Calu3 (cell line): ENCODE measurements around the gene OR2AT4. TPM values are rescaled to one million over a fixed set of nuclear protein-coding genes. Genes with fewer than 3 reads are reported as not detected.

Experiments
- Bru-seq: library from RNA; stranded (reverse); fragments of 400-500 nt; gene quantifications from one replicate; lab custom pipeline; 2021; lab: Mats Ljungman, UMichigan
- BruChase-seq, 2 experiments: library from RNA; stranded (reverse); fragments of 400-500 nt; gene quantifications; one replicate each; lab custom pipeline; 2021; lab: Mats Ljungman, UMichigan
- BruUV-seq: library from RNA; stranded (reverse); fragments of 400-500 nt; replicated peaks from 2 replicates; lab custom pipeline; 2021; lab: Mats Ljungman, UMichigan
- CTCF ChIA-PET: fragments of 300-600 bp; sonication (Branson Sonifier 250); formaldehyde crosslinking; loops from one replicate; lab custom pipeline; 2022; ENCODE audit warnings: antibody characterized with exemption; lab: Charles Lee
- DNase-seq: peaks from one replicate; pipeline ENCODE4 v3.0.0; 2022
- H3K27ac Mint-ChIP-seq: one replicate; pipeline ENCODE4 v1.8.0; 2022; ENCODE audit warnings: mixed read lengths; ENCODE audit not compliant: unreplicated experiment
- H3K27me3 Mint-ChIP-seq: one replicate; pipeline ENCODE4 v1.8.0; 2022; ENCODE audit warnings: mixed read lengths; ENCODE audit not compliant: unreplicated experiment
- H3K36me3 Mint-ChIP-seq: one replicate; pipeline ENCODE4 v1.8.0; 2022; ENCODE audit warnings: mild to moderate bottlenecking, moderate library complexity, mixed read lengths; ENCODE audit not compliant: insufficient read depth, unreplicated experiment
- H3K4me1 Mint-ChIP-seq: one replicate; pipeline ENCODE4 v1.8.0; 2022; ENCODE audit warnings: mild to moderate bottlenecking, low read depth, mixed read lengths; ENCODE audit not compliant: unreplicated experiment
- H3K4me3 Mint-ChIP-seq: one replicate; pipeline ENCODE4 v1.8.0; 2022; ENCODE audit warnings: mild to moderate bottlenecking, low read depth, moderate library complexity, mixed read lengths; ENCODE audit not compliant: unreplicated experiment
- H3K9me3 Mint-ChIP-seq: one replicate; pipeline ENCODE4 v1.8.0; 2022; ENCODE audit warnings: low read depth, mixed read lengths; ENCODE audit not compliant: unreplicated experiment
- intact Hi-C: fragments of 100-400 bp; cut with micrococcal nuclease; formaldehyde crosslinking; loops from one replicate; pipeline ENCODE4 v1.10.0; 2022; ENCODE audit not compliant: unreplicated experiment
- long read RNA-seq: library from polyadenylated mRNA; stranded (forward); transcript quantifications from one replicate; pipeline ENCODE4 v2.0.0, GENCODE V29; 2022
- total RNA-seq: library from RNA; stranded (reverse); gene quantifications from 2 replicates; pipeline ENCODE4 v1.2.3, GENCODE V29; 2022
- TF ChIP-seq, protein P1 (sequence below): fragments of 200-600 bp; IDR thresholded peaks from one replicate; pipeline ENCODE4 v1.8.0; 2022; ENCODE audit warnings: antibody characterized with exemption; ENCODE audit not compliant: unreplicated experiment

The OR2AT4 gene
- total RNA-seq: not detected in 2 replicates
- Bru-seq, nascent RNA: not detected
- BruChase-seq, experiment 1, labeled RNA remaining after a 6-hour chase: not detected
- BruChase-seq, experiment 2, labeled RNA remaining after a 2-hour chase: not detected
- long read RNA-seq: 0 reads

DNA sequence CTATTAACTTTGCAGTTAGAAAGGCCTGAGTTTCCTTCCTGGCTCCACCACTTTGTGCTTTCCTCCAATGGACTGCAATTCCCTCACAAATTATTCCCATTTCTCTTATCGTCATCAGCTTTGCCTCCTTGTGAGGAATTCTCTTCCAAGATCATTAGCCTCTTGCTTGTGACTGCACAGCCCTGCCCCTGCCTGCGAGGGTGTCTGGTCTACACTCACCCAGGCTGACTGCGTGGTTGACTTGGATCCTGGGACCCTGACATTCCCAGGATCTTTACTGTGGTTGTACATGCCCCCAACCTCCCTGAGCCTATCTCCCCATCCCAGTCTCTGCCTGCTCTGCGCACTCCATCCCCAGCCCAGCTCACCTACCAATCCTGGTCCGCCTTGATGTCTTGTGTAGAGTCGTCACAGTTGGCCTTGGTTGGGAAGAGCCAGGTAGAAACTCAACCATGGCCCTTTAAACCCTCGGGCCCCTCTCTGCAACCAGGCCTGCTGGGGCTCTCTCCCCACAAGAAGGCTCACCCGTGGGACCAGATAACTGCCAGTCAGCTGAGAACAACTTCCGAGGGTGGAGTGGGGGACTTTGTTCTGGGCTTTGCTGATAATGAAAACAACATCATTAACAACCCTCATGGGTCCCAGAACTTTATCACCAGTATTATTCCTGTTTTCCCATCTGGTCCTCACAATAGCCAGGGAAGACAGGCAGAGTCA is at the start of gene OR2AT4:
OR2AT4 (minus strand) TSS at position 421 of the 717 bp plus-strand sequence.
- Mint-ChIP-seq H3K9me3 (peaks cover 1% of the 10 kb centered on the region), H3K27me3 (peaks cover 17% of the 10 kb centered on the region), H3K4me1 (peaks cover 9% of the 10 kb centered on the region), H3K4me3 (no peak within 1 kb of the TSS), H3K36me3 (no peaks in the 10 kb centered on the region), H3K27ac (no peak within 1 kb of the TSS)
- BruUV-seq: no TSS peak
- CTCF ChIA-PET: no interaction called here
- DNase-seq: no peak
- TF ChIP-seq, protein P1, sequence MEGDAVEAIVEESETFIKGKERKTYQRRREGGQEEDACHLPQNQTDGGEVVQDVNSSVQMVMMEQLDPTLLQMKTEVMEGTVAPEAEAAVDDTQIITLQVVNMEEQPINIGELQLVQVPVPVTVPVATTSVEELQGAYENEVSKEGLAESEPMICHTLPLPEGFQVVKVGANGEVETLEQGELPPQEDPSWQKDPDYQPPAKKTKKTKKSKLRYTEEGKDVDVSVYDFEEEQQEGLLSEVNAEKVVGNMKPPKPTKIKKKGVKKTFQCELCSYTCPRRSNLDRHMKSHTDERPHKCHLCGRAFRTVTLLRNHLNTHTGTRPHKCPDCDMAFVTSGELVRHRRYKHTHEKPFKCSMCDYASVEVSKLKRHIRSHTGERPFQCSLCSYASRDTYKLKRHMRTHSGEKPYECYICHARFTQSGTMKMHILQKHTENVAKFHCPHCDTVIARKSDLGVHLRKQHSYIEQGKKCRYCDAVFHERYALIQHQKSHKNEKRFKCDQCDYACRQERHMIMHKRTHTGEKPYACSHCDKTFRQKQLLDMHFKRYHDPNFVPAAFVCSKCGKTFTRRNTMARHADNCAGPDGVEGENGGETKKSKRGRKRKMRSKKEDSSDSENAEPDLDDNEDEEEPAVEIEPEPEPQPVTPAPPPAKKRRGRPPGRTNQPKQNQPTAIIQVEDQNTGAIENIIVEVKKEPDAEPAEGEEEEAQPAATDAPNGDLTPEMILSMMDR: no peak
- intact Hi-C loops: no loop called here

DNA sequence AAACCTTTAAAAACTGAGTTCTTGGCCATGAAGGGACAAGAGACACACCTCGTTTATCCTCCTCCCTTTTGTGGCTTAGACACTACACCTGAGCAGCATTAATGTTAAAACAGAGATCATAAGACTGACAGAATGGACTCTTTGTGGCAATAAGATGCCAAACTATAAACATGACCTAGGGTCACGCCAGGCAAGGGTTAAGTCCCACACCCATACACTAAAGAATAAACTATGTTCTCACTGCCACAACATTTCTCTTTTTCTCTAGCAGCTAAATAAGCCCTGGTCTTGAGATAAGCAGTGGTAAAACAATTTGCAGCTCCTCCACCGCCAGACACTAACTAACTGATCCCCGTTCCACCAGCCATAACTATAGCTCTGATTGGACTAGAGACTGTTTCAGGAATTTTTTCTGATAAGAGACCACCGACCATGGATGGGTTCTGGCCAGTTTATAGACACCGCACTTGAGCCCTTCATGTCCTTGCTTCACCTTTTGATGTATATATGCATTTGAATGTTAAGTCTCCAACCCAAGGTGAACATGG is 49.4 kb upstream of the OR2AT4 start:
- peaks cover 15% of the 10 kb centered on the region for H3K4me1 Mint-ChIP-seq
- DNase-seq: no peak
- H3K36me3 Mint-ChIP-seq: no peaks in the 10 kb centered on the region
- no peaks in the 10 kb centered on the region for H3K9me3 Mint-ChIP-seq
- intact Hi-C loops: no loop called here
- TF ChIP-seq, protein P1: no peak
- H3K27me3 Mint-ChIP-seq: peaks cover 30% of the 10 kb centered on the region
- H3K27ac Mint-ChIP-seq: no peak overlapping the region
- CTCF ChIA-PET: interaction anchor here (1.0 to 9.9 kb wide), 4 partner anchors 59 to 123 kb away, joined by 3 to 148 read pairs (median 8); no protein-coding TSS in a partner anchor
- H3K4me3 Mint-ChIP-seq: no peak overlapping the region
- BruUV-seq: no TSS peak

DNA sequence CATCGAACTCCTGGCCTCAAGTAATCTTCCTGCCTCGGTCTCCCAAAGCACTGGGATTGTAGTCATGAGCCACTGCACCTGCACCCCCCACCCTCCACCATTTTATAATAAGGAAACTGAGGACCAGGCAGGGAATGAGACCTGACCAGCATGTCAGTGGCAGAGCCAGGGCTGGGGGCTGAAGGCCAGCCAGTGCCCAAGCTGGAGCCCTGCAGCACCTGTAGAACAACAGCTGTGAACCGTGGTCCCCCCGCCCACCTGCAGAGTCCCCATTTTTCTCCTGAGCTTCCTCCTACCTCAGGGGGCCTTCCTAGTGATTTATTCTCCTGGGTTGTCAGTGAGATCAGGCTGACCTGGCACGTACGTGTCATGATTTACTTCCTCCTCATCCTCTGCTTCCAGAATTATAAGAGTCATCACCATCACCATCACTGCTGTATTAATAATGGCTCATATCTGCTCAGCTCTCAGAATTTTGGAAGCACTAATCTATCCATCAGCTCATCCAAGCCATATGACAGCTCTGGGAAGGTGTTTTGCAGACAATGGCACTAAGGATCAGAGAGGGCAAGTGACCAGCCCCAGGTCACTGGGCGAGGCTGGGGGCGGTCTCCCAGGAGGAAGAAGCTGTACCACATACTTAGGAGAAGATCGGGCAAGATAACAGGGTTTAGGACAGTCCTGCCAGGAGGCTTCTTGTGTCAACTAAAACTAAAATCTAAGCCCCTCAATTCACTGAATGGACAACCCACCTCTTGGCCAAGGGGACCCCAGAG is 48.7 kb upstream of the OR2AT4 start:
- H3K36me3 Mint-ChIP-seq: no peaks in the 10 kb centered on the region
- no peak for DNase-seq
- H3K4me1 Mint-ChIP-seq: peaks cover 13% of the 10 kb centered on the region
- no peak overlapping the region for H3K4me3 Mint-ChIP-seq
- no peaks in the 10 kb centered on the region for H3K9me3 Mint-ChIP-seq
- CTCF ChIA-PET: interaction anchor here (0.6 to 9.9 kb wide), 10 partner anchors 60 to 1614 kb away, joined by 3 to 148 read pairs (median 5); no protein-coding TSS in a partner anchor
- peaks cover 23% of the 10 kb centered on the region for H3K27me3 Mint-ChIP-seq
- intact Hi-C loops: no loop called here
- TF ChIP-seq, protein P1: no peak
- no TSS peak for BruUV-seq
- no peak overlapping the region for H3K27ac Mint-ChIP-seq

DNA sequence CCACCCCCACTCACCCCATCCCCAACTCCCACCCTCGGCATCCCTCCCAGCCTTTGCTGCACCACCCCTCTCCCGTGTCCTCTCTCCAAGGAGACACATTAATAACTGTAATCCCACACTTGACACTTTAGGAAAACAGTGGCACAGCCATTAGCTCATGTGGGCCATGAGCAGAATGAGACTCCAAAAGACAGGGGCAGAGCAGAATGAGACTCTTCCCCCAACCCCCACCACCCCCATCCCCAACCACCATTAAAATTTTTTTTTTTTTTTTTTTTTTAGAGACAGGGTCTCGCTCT is 48.0 kb upstream of the OR2AT4 start:
- intact Hi-C loops: loop anchor here (1.0 to 5.0 kb wide), 3 partner anchors 61 to 212 kb away; no protein-coding TSS in a partner anchor
- Mint-ChIP-seq H3K36me3 (no peaks in the 10 kb centered on the region), H3K4me1 (peaks cover 13% of the 10 kb centered on the region), H3K4me3 (no peak overlapping the region), H3K27me3 (peaks cover 17% of the 10 kb centered on the region), H3K9me3 (no peaks in the 10 kb centered on the region), H3K27ac (no peak overlapping the region)
- CTCF ChIA-PET: interaction anchor here (0.6 to 9.9 kb wide), 8 partner anchors 61 to 420 kb away, joined by 3 to 148 read pairs (median 5); no protein-coding TSS in a partner anchor
- TF ChIP-seq, protein P1: peak; percentile 5
- no TSS peak for BruUV-seq
- DNase-seq: no peak
